CD14-positive monocyte (primary cell): ENCODE data around the gene AGBL1. TPM values are rescaled to one million over a fixed set of nuclear protein-coding genes. Genes with fewer than 3 reads are reported as not detected.

ENCODE experiments used
- DNase-seq, 3 donors: peaks; one replicate each; pipeline ENCODE4 v3.0.0-alpha.2; 2011 to 2022
- H2AFZ ChIP-seq: 2 replicates; pipeline ENCODE4 v1.6.0; 2012; ENCODE audit warnings: mild to moderate bottlenecking, low read depth, low read length, inconsistent platforms; ENCODE audit not compliant: insufficient read depth, poor library complexity, severe bottlenecking
- H3K27ac ChIP-seq, 2 donors: 1 replicate in 1 of 2; 2 replicates in 1 of 2; pipeline ENCODE4 v1.5.1; 2012 to 2013; ENCODE audit warnings: low read length in 2 of 2, control low read depth in 1 of 2, inconsistent platforms in 1 of 2, low read depth in 1 of 2, mild to moderate bottlenecking in 1 of 2
- H3K27me3 ChIP-seq, 2 donors: one replicate each; pipeline versions ENCODE4 v1.6.0 to v1.6.1; 2011 to 2013; ENCODE audit warnings: low read length in 2 of 2; ENCODE audit not compliant: control insufficient read depth in 2 of 2, insufficient read depth in 2 of 2
- H3K36me3 ChIP-seq, 2 donors: replicated peaks in 1 of 2; 1 replicate in 1 of 2; 2 replicates in 1 of 2; pipeline versions ENCODE4 v1.5.1 to v1.6.1; 2012 to 2013; ENCODE audit warnings: low read length in 2 of 2, control low read depth in 1 of 2, inconsistent platforms in 1 of 2, mild to moderate bottlenecking in 1 of 2; ENCODE audit not compliant: insufficient read depth in 2 of 2, control insufficient read depth in 1 of 2
- H3K4me1 ChIP-seq, 2 donors: 1 replicate in 1 of 2; 2 replicates in 1 of 2; pipeline versions ENCODE4 v1.5.1 to v1.6.1; 2012 to 2013; ENCODE audit warnings: low read length in 2 of 2, control low read depth in 1 of 2, inconsistent platforms in 1 of 2, mild to moderate bottlenecking in 1 of 2, moderate library complexity in 1 of 2; ENCODE audit not compliant: insufficient read depth in 2 of 2, control insufficient read depth in 1 of 2
- H3K4me2 ChIP-seq: replicated peaks from 2 replicates; pipeline ENCODE3; 2012; ENCODE audit warnings: low read length, moderate library complexity, mild to moderate bottlenecking; ENCODE audit not compliant: poor library complexity, severe bottlenecking; ENCODE audit errors: extremely low read depth
- H3K4me3 ChIP-seq, 3 experiments: fragments of 200-600 bp in 1 of 3; sonication (generic) in 1 of 3; replicated peaks in 1 of 3; 1 replicate in 2 of 3; 2 replicates in 1 of 3; pipeline ENCODE4 v1.5.1; 2011 to 2013; ENCODE audit warnings: low read length in 3 of 3, mild to moderate bottlenecking in 3 of 3, control low read depth in 2 of 3, low read depth in 2 of 3, inconsistent platforms in 1 of 3, moderate library complexity in 1 of 3
- H3K79me2 ChIP-seq: 2 replicates; pipeline ENCODE4 v1.6.0; 2012; ENCODE audit warnings: mild to moderate bottlenecking, control low read depth, inconsistent platforms, low read length, moderate library complexity; ENCODE audit not compliant: insufficient read depth
- H3K9ac ChIP-seq: 2 replicates; pipeline ENCODE4 v1.6.0; 2017; ENCODE audit warnings: low read length, mild to moderate bottlenecking; ENCODE audit not compliant: insufficient read depth, poor library complexity, severe bottlenecking
- H3K9me3 ChIP-seq, 2 donors: replicated peaks in 1 of 2; 1 replicate in 1 of 2; 2 replicates in 1 of 2; pipeline versions ENCODE4 v1.5.1 to v1.6.1; 2012 to 2013; ENCODE audit warnings: low read length in 2 of 2, control low read depth in 1 of 2; ENCODE audit not compliant: control insufficient read depth in 1 of 2, insufficient read depth in 1 of 2
- H4K20me1 ChIP-seq: 2 replicates; pipeline ENCODE4 v1.6.0; 2012; ENCODE audit warnings: mild to moderate bottlenecking, low read length, control low read depth, moderate library complexity; ENCODE audit not compliant: insufficient read depth
- H3K27ac Mint-ChIP-seq, 7 donors: one replicate each; pipeline ENCODE4 v1.8.0; 2020; ENCODE audit warnings: mild to moderate bottlenecking in 7 of 7, mixed read lengths in 7 of 7, moderate library complexity in 6 of 7, inconsistent platforms in 2 of 7
- H3K27me3 Mint-ChIP-seq, 3 donors: one replicate each; pipeline ENCODE4 v1.8.0; 2021 to 2022; ENCODE audit warnings: low read depth in 3 of 3, mild to moderate bottlenecking in 3 of 3, mixed read lengths in 3 of 3, moderate library complexity in 3 of 3, inconsistent platforms in 1 of 3
- H3K36me3 Mint-ChIP-seq, 2 donors: one replicate each; pipeline ENCODE4 v1.8.0; 2020; ENCODE audit warnings: mixed read lengths in 2 of 2, inconsistent platforms in 1 of 2, mild to moderate bottlenecking in 1 of 2
- H3K4me1 Mint-ChIP-seq: one replicate; pipeline ENCODE4 v1.8.0; 2020; ENCODE audit warnings: mild to moderate bottlenecking, mixed read lengths
- H3K4me3 Mint-ChIP-seq, 2 donors: one replicate each; pipeline ENCODE4 v1.8.0; 2020; ENCODE audit warnings: mild to moderate bottlenecking in 2 of 2, mixed read lengths in 2 of 2, moderate library complexity in 1 of 2
- H3K9me3 Mint-ChIP-seq, 7 donors: one replicate each; pipeline ENCODE4 v1.8.0; 2020 to 2022; ENCODE audit warnings: mixed read lengths in 7 of 7, mild to moderate bottlenecking in 6 of 7, moderate library complexity in 6 of 7, inconsistent platforms in 2 of 7
- CTCF ChIP-seq: fragments of 200-600 bp; IDR thresholded peaks from one replicate; pipeline ENCODE4 v1.8.0; 2022; ENCODE audit warnings: antibody characterized with exemption, mild to moderate bottlenecking
- WGBS: methylation state at CpG from one replicate; pipeline ENCODE4 v1.1.5; 2013; ENCODE audit warnings: missing lambda C conversion rate; ENCODE audit not compliant: insufficient coverage; 5-methylcytosine and 5-hydroxymethylcytosine counted together
- intact Hi-C, 2 donors: fragments of 100-400 bp; cut with micrococcal nuclease; formaldehyde crosslinking; loops; one replicate each; pipeline versions ENCODE4 v1.15.0 to v1.15.1; 2023
- polyA plus RNA-seq, 3 donors: library from polyadenylated mRNA; depleted of rRNA in 1 of 3; unstranded in 2 of 3; stranded (reverse) in 1 of 3; fragments of 300-500 nt in 2 of 3; fragments of >200 nt in 1 of 3; fragmentation: Illumina TruSeq in 2 of 3; gene quantifications; 1 replicate in 2 of 3; 2 replicates in 1 of 3; pipeline ENCODE4 v1.2.3, GENCODE V29; 2012 to 2021

Gene AGBL1
- polyA plus RNA-seq, 3 donors: not detected

GRCh38 chr15:86349565-86349964 lies 269.9 kb downstream of the AGBL1 start:
- Histone ChIP-seq H2AFZ (no peak overlapping the region), H3K9me3 (peaks cover 0 to 5% of the 10 kb centered on the region in 2 donors), H4K20me1 (no peaks in the 10 kb centered on the region), H3K9ac (no peak overlapping the region), H3K27ac (no peak overlapping the region), H3K36me3 (no peaks in the 10 kb centered on the region), H3K4me1 (no peaks in the 10 kb centered on the region), H3K4me3 (no peak overlapping the region), H3K4me2 (no peak overlapping the region), H3K27me3 (no peaks in the 10 kb centered on the region), H3K79me2 (no peaks in the 10 kb centered on the region)
- Mint-ChIP-seq H3K27me3 (no peaks in the 10 kb centered on the region), H3K4me1 (no peaks in the 10 kb centered on the region), H3K9me3 (peaks cover 0 to 20% (median 14%) of the 10 kb centered on the region in 7 donors), H3K36me3 (no peaks in the 10 kb centered on the region), H3K27ac (no peak overlapping the region), H3K4me3 (no peak overlapping the region)
- intact Hi-C loops: no loop called here
- no peak for TF ChIP-seq CTCF
- no peak for DNase-seq
- WGBS: no CpG with 5 or more reads among the region's 1 CpG

DNA sequence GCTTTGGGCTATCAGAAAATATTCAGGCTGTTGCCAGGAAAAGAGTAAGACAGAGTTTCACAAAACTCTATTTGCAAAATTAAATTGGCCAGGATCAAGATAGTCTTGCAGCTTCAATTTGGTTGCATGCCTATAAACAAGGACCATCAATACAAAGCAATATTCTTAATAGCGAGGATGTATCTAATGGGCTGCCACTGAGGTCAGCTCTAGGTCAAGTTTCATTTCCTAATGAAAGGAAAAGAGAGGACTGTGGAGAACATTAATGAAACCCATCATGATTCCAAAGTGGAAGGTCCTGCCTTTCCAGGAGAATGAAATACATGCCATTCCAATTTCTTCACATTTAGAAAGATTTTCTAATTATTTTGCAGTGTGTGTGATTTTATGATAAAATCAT lies 273.5 kb downstream of the AGBL1 start:
- Mint-ChIP-seq H3K36me3 (no peaks in the 10 kb centered on the region), H3K27me3 (no peaks in the 10 kb centered on the region), H3K4me1 (no peaks in the 10 kb centered on the region), H3K9me3 (peaks cover 0 to 13% (median 5%) of the 10 kb centered on the region in 7 donors), H3K27ac (no peak overlapping the region), H3K4me3 (no peak overlapping the region)
- H3K9me3 ChIP-seq: no peaks in the 10 kb centered on the region
- no peak overlapping the region for H3K27ac ChIP-seq
- no peaks in the 10 kb centered on the region for H3K79me2 ChIP-seq
- no peak overlapping the region for H3K4me3 ChIP-seq
- H3K9ac ChIP-seq: no peak overlapping the region
- H2AFZ ChIP-seq: no peak overlapping the region
- WGBS: no CpG with 5 or more reads among the region's 1 CpG
- no peaks in the 10 kb centered on the region for H3K4me1 ChIP-seq
- DNase-seq: no peak
- no peaks in the 10 kb centered on the region for H4K20me1 ChIP-seq
- no peak overlapping the region for H3K4me2 ChIP-seq
- intact Hi-C loops: no loop called here
- TF ChIP-seq CTCF: no peak
- H3K36me3 ChIP-seq: no peaks in the 10 kb centered on the region
- H3K27me3 ChIP-seq: no peaks in the 10 kb centered on the region
